ENCODE results near the gene TNRC18.
"Not testable (repeated sequence)": the region's sequence is repeated elsewhere in the genome, so short reads cannot be mapped to it uniquely, and the experiment has no call there.

TNRC18 gene

GRCh38 chr7:5375925-5376324, 47.7 kb downstream of the TNRC18 start:
- no peak for TF ChIP-seq CTCF (conservative IDR thresholded peaks at IDR 0.05; ENCODE audit: low read depth, low read length)
- no peak for DNase-seq (ENCODE audit: low read depth)
- no peak overlapping the region for H3K4me3 ChIP-seq (ENCODE audit: low read depth, low read length)

GRCh38 chr7:5374464-5374863, 49.2 kb downstream of the TNRC18 start:
- no peak for TF ChIP-seq CTCF (conservative IDR thresholded peaks at IDR 0.05; ENCODE audit: low read depth, low read length)
- DNase-seq (ENCODE audit: low read depth) = no peak
- H3K4me3 ChIP-seq (ENCODE audit: low read depth, low read length) = no peak overlapping the region

- H3K4me3 ChIP-seq (ENCODE audit: low read depth, low read length) = no peak overlapping the region
- DNase-seq (ENCODE audit: low read depth) = no peak
- TF ChIP-seq CTCF (conservative IDR thresholded peaks at IDR 0.05; ENCODE audit: low read depth, low read length) = no peak
These were observed 50.3 kb downstream of the TNRC18 start for GRCh38 chr7:5373300-5373699.

GRCh38 chr7:5370454-5371353, 52.9 kb downstream of the TNRC18 start:
- no peak for DNase-seq (ENCODE audit: low read depth)
- TF ChIP-seq CTCF (conservative IDR thresholded peaks at IDR 0.05; ENCODE audit: low read depth, low read length) = no peak
- no peak overlapping the region for H3K4me3 ChIP-seq (ENCODE audit: low read depth, low read length)

GRCh38 chr7:5367661-5368060, 56.0 kb downstream of the TNRC18 start:
- H3K4me3 ChIP-seq (ENCODE audit: low read depth, low read length) = no peak overlapping the region
- no peak for DNase-seq (ENCODE audit: low read depth)
- TF ChIP-seq CTCF (conservative IDR thresholded peaks at IDR 0.05; ENCODE audit: low read depth, low read length) = no peak

GRCh38 chr7:5365976-5366625, 57.5 kb downstream of the TNRC18 start:
- TF ChIP-seq CTCF (conservative IDR thresholded peaks at IDR 0.05; ENCODE audit: low read depth, low read length) = peak; percentile 89
- peak; percentile 80 for DNase-seq (ENCODE audit: low read depth)
- H3K4me3 ChIP-seq (ENCODE audit: low read depth, low read length) = not testable (repeated sequence)
